GM19324 (cell line): Measurements from ENCODE around the gene CCDC68.
"Not testable (repeated sequence)": the region's sequence is repeated elsewhere in the genome, so short reads cannot be mapped to it uniquely, and the experiment has no call there.

Source experiments
- ATAC-seq: cut with Tn5 transposase; IDR thresholded peaks from one replicate; pipeline ENCODE4 v1.9.1; 2021; ENCODE audit warnings: mild to moderate bottlenecking, moderate library complexity; ENCODE audit not compliant: unreplicated experiment, low FRiP score

CCDC68 gene

DNA sequence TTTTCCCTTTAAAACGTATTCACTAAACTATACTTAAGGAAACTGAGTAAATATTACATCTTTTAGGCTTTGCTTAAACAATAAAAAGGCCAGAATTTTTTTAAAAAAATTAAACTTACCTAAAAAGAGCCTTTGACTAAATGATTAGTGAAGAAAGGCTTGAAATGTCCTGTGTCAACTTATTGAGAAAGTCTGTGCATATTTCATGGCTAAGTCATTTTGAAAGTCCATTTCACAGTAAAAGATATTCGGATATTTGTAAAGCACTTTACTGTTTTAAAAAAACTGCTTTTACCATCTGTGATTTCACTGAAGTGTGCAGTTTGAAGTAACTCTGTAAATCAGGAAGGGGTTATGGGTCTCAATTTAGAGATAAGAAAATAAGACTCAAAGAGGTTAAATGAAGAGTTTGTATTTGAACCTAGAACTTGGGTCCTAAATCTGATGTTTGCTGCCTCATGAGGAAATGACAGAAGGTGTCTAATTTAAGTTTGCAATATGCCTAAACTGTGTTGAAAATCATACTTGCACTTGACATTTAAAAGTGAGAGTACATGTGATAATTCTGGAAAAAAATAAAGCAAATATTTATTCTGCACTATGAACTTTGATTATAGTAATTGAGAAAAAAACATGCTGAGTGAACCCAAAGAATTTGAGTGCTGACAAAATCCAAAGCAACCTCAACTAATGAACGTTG, 80.5 kb downstream of the CCDC68 start:
- ATAC-seq = no peak

DNA sequence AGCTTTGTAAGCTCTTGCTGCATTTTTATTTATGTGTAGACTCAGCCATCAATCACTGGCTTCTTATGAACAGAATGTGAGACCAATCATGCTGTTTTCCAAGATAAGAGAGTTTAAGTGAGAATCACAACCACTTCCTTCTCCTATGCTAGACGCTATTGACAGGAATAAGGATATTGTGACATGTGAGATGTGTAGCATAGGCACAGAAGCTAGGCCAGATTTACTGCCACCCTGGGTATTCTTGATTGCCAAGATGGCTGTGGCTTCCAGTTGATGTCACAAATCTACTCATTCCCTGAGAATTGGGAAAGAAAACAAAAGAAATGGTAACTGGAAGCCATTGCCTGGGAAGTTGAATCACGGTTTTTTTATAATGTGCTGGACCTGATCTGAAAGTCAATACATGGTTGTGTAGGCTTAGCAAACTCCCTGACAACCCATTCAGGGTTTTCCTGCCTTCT, 81.1 kb downstream of the CCDC68 start:
- no peak for ATAC-seq

DNA sequence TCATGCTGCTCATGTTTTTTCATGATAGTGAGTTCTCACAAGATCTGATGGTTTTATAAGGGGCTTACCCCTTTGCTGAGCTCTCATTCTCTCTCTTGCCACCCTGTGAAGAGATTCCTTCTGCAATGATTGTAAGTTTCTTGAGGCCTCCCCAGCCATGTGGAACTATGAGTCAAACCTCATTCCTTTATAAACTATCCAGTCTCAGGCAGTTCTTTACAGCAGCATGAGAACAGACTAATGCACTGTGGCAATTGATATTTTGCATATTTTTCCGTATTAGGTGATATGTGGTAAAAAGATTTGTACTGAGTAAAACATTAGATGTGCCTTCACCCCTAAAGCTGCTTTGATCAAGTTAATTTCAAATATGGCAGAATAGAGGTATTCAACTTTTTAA, 82.2 kb downstream of the CCDC68 start:
- no peak for ATAC-seq

DNA sequence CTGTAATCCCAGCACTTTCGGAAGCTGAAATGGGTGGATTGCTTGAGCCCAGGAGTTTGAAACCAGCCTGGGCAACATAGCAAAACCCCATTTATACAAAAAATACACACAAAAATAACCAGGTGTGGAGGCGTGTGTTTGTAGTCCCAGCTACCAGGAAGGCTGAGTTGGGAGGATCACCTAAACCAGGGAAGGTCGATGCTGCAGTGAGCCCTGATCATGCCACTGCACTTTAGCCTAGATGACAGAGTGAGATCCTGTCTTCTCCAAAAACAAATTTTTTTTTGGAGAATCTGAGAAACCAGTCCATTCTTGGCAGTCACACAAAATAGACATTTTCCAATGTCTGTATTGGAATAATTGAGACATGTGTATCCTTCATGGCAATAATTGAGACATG, 84.2 kb downstream of the CCDC68 start:
- ATAC-seq = no peak

GRCh38 chr18:54873884-54874255, 85.4 kb downstream of the CCDC68 start:
- no peak for ATAC-seq

- no peak for ATAC-seq
These were observed 86.6 kb downstream of the CCDC68 start for GRCh38 chr18:54872681-54873080.

DNA sequence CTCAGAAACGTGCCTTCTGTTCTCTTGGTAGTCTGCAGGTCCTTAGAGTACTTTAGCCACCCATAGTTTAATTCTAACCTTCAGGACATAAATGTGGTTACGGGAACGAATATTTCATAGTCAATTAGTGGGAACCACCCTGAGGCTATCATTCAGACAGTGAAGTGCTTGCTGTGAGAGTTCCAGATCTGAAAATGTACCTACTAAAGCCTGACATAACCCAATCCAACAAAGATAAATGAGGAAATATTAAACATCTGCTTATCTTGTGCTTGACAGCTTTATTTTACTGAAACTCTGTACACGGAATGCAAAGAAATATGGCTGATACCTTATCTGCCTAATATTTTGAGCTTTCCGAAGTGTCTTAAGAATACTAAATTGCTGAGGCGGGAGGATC, 88.0 kb downstream of the CCDC68 start:
- ATAC-seq = no peak

GRCh38 chr18:54867131-54867530, 92.1 kb downstream of the CCDC68 start:
- ATAC-seq = no peak

- no peak for ATAC-seq
These were observed 98.3 kb downstream of the CCDC68 start for GRCh38 chr18:54860941-54861340.

- no peak for ATAC-seq
These were observed 99.4 kb downstream of the CCDC68 start for GRCh38 chr18:54859667-54860421.

- ATAC-seq = no peak
These were observed 101.8 kb downstream of the CCDC68 start for GRCh38 chr18:54857499-54857898.

- ATAC-seq = no peak
These were observed 103.1 kb downstream of the CCDC68 start for GRCh38 chr18:54856105-54856646.

- ATAC-seq = not testable (repeated sequence)
These were observed 104.2 kb downstream of the CCDC68 start for GRCh38 chr18:54855050-54855449.

- ATAC-seq = no peak
These were observed 106.2 kb downstream of the CCDC68 start for GRCh38 chr18:54852780-54853675.
